OCI-LY3 (cell line): ENCODE measurements around the gene LILRB1.
"Not testable (repeated sequence)": the region's sequence is repeated elsewhere in the genome, so short reads cannot be mapped to it uniquely, and the experiment has no call there.

ENCODE experiments used
- H2AFZ ChIP-seq: fragments of 200-600, 300-600 bp; shearing (Covaris generic); 2 replicates; pipeline ENCODE4 v1.6.0; 2014; ENCODE audit warnings: antibody characterized with exemption, low read depth, low read length
- H3K27ac ChIP-seq: fragments of 200-600, 300-600 bp; sonication (generic); 2 replicates; pipeline ENCODE4 v1.5.1; 2014; ENCODE audit warnings: mild to moderate bottlenecking, low read length, moderate library complexity, mixed read lengths
- H3K27me3 ChIP-seq: fragments of 200-600, 300-600 bp; sonication (generic); 2 replicates; pipeline ENCODE4 v1.6.1; 2014; ENCODE audit warnings: low read depth, low read length, mixed read lengths
- H3K36me3 ChIP-seq: fragments of 200-600, 300-600 bp; sonication (generic); replicated peaks from 2 replicates; pipeline ENCODE3; 2014; ENCODE audit warnings: low read depth, low read length, mixed read lengths
- H3K4me1 ChIP-seq: fragments of 300-600, 200-600 bp; sonication (generic); 2 replicates; pipeline ENCODE4 v1.6.1; 2014; ENCODE audit warnings: low read length, mixed read lengths
- H3K4me2 ChIP-seq: fragments of 200-600, 300-600 bp; sonication (generic); 2 replicates; pipeline ENCODE4 v1.6.1; 2014; ENCODE audit warnings: low read length, mixed read lengths
- H3K4me3 ChIP-seq: fragments of 300-600, 200-600 bp; sonication (generic); 2 replicates; pipeline ENCODE4 v1.5.1; 2014; ENCODE audit warnings: antibody characterized with exemption, mild to moderate bottlenecking, low read length, moderate library complexity
- H3K79me2 ChIP-seq: fragments of 300-600, 200-600 bp; shearing (Covaris generic); 2 replicates; pipeline ENCODE4 v1.6.1; 2014; ENCODE audit warnings: mild to moderate bottlenecking, low read length, mixed read lengths
- H3K9ac ChIP-seq: fragments of 300-600, 200-600 bp; shearing (Covaris generic); 2 replicates; pipeline ENCODE4 v1.6.0; 2014; ENCODE audit warnings: mild to moderate bottlenecking, low read length, moderate library complexity
- H3K9me3 ChIP-seq: fragments of 200-600, 300-600 bp; shearing (Covaris generic); 2 replicates; pipeline ENCODE4 v1.6.1; 2014; ENCODE audit warnings: low read length, mixed read lengths; ENCODE audit not compliant: insufficient read depth
- H4K20me1 ChIP-seq: fragments of 200-600, 300-600 bp; sonication (generic); 2 replicates; pipeline ENCODE4 v1.6.1; 2016; ENCODE audit warnings: low read length, mixed read lengths; ENCODE audit not compliant: insufficient read depth
- CTCF ChIP-seq: fragments of 200-600, 300-600 bp; sonication (generic); IDR thresholded peaks from 2 replicates; pipeline ENCODE4 v1.5.1; 2014; ENCODE audit warnings: antibody characterized with exemption, low read length, low read depth
- EZH2phosphoT487 ChIP-seq: fragments of 200-600 bp; shearing (Covaris generic); IDR thresholded peaks from 2 replicates; pipeline ENCODE4 v1.6.1; 2018; ENCODE audit warnings: antibody characterized with exemption, mixed run types, low read depth

The LILRB1 gene

DNA sequence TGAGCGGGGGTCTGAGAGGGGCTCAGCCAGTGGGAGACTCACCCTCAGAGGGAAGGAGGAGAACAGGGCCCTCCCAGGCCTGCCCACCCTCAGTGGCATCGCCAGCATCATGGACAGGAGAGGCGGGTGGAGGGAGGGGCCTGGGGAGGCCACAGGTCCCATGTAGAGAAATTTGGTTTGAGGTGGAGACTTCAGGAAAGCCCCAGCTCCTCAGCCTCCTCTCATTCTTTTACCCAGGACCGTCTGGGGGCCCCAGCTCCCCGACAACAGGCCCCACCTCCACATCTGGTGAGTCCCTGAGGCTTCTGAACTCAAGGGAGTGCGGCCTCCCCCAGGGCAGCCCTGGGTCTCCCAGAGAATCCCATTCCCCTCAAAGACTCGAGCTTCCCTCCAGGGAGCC, 3.1 kb downstream of the LILRB1 start:
- Histone ChIP-seq H3K4me2 (no peak overlapping the region), H3K36me3 (no peaks in the 10 kb centered on the region), H3K27ac (no peak overlapping the region), H3K9me3 (no peaks in the 10 kb centered on the region), H3K79me2 (no peaks in the 10 kb centered on the region), H3K27me3 (no peaks in the 10 kb centered on the region), H3K9ac (no peak overlapping the region), H2AFZ (no peak overlapping the region), H4K20me1 (no peaks in the 10 kb centered on the region), H3K4me3 (no peak overlapping the region), H3K4me1 (peaks cover 15% of the 10 kb centered on the region)
- TF ChIP-seq EZH2phosphoT487 (no peak), CTCF (no peak)

DNA sequence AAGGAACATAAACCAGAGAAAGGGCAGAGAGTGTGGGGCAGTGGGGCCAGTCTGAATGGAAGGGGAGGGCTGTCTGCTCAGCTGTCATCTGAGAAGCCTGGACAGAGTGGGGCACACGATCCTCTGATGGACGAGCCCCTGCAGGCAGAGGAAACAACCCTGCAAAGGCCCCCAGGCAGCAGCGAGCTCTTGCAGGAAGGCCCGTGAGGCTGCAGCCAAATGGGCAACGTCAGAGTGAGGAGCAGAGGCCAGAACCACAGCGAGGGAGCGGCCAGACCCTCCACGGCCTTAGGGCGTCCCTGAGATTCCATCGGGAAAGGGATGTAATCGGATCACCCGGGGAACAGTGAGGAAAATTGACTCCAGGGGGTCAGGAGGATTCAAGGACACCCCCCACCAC, 5.8 kb downstream of the LILRB1 start:
- H3K4me1 ChIP-seq, H3K4me2 ChIP-seq, H3K79me2 ChIP-seq, H4K20me1 ChIP-seq, H3K9ac ChIP-seq, H3K9me3 ChIP-seq, H3K36me3 ChIP-seq, H3K27ac ChIP-seq, H3K4me3 ChIP-seq, H2AFZ ChIP-seq: not testable (repeated sequence)
- H3K27me3 ChIP-seq = peaks cover 22% of the 10 kb centered on the region

- Histone ChIP-seq H3K27me3 (peaks cover 27% of the 10 kb centered on the region), H3K4me3 (no peak overlapping the region), H3K4me1 (peaks cover 11% of the 10 kb centered on the region), H3K4me2 (no peak overlapping the region), H3K27ac (no peak overlapping the region), H3K36me3 (no peaks in the 10 kb centered on the region), H3K79me2 (no peaks in the 10 kb centered on the region), H3K9ac (no peak overlapping the region), H2AFZ (no peak overlapping the region), H4K20me1 (no peaks in the 10 kb centered on the region), H3K9me3 (no peaks in the 10 kb centered on the region)
- no peak for TF ChIP-seq EZH2phosphoT487
- TF ChIP-seq CTCF = no peak
Measured at GRCh38 chr19:54638683-54639082, 8.4 kb downstream of the LILRB1 start.

DNA sequence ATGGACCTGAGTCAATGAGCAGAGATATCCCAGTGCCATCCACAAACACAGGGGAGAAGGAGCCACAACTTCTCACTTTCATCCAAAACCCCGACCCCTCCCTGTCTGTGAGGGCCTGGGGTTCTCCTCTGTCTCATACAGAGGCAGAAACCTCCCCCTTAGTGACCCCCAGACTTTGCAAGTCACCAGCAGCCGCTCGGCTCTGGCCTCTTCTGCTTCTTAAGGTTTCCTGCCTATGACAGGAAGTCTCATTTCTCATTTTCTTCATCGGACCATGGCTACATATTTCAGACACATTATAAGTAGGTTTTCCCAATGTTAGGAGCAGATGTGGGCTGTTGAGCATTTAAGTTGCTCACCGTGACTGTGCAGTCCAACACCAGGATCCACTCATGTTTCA, 12.7 kb downstream of the LILRB1 start:
- H3K36me3 ChIP-seq, H3K27ac ChIP-seq, H2AFZ ChIP-seq, H3K9ac ChIP-seq, H3K79me2 ChIP-seq, H4K20me1 ChIP-seq, H3K9me3 ChIP-seq, H3K4me3 ChIP-seq: not testable (repeated sequence)
- H3K27me3 ChIP-seq = peaks cover 42% of the 10 kb centered on the region
- peak overlapping the region; percentile 24; the same call in 1 of the 2 replicates for H3K4me2 ChIP-seq
- H3K4me1 ChIP-seq = peaks cover 17% of the 10 kb centered on the region

DNA sequence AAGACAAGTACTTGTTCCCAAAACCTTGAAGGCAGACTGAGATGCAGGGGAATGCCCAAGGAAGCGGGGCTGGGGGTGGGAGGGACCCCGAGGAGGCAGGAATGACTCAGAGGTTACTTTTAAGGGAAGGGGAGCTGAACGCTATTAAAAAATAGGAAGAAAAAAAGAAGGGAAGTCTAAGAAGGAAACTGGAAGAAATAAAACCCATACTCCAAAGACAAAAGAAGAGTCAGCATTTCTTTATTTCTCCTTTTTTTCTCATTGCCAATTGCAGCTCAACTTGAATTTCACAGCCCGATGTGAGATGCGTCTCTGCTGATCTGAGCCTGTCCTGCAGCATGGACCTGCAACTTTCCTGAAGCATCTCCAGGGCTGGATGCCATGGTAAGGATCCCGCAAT, 13.3 kb downstream of the LILRB1 start:
- Histone ChIP-seq H3K27me3 (peaks cover 45% of the 10 kb centered on the region), H3K4me1 (peaks cover 17% of the 10 kb centered on the region), H3K4me2 (peak overlapping the region; percentile 24; the same call in 1 of the 2 replicates)
- not testable (repeated sequence) for H3K27ac ChIP-seq, H3K36me3 ChIP-seq, H4K20me1 ChIP-seq, H3K4me3 ChIP-seq, H3K79me2 ChIP-seq, H2AFZ ChIP-seq, H3K9me3 ChIP-seq, H3K9ac ChIP-seq
